GM19324 (cell line): ENCODE results near the gene ZDHHC8.

Experiments used
- ATAC-seq: cut with Tn5 transposase; IDR thresholded peaks from one replicate; pipeline ENCODE4 v1.9.1; 2021; ENCODE audit warnings: mild to moderate bottlenecking, moderate library complexity; ENCODE audit not compliant: unreplicated experiment, low FRiP score

ZDHHC8 gene

DNA sequence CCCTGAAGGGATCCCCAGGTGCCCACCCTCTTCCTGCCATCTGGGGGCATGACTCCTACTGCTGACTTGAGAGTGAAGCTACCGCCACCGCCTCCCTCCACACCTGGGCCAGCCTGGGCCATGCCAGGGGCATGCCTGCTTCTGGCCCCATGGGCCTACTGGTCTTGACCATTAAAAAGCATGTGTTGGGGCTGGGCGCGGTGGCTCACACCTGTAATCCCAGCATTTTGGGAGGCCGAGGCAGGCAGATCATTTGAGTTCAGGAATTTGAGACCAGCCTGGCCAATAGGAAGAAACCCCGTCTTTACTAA lies 56.9 kb downstream of the ZDHHC8 start:
- no peak for ATAC-seq

DNA sequence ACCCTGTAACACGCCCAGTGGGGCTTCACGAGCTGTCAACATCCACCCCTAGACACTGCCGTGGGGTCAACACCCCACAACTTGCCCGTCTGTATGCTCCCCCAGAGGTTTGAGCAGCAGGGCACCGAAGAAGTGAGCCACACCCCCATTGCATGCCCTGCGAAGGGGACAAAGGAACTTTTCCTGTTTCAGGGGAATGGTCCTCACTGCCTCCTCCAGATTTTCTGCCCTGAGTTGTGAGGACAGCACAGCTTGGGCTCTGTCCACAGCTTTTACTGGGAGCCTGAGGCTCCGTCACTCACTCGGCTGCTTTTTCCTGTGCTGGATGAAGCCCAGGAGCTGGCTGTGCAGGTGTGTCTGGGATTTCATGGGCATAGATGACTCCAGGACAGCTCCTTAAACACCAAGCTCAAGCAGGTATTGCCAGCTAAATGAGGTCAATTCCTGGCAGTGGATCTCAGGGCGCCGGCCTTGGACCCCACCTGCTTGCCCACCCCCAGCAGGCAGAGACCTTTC lies 59.5 kb downstream of the ZDHHC8 start:
- ATAC-seq, result no peak

GRCh38 chr22:20191803-20192202 lies 60.2 kb downstream of the ZDHHC8 start:
- no peak for ATAC-seq

DNA sequence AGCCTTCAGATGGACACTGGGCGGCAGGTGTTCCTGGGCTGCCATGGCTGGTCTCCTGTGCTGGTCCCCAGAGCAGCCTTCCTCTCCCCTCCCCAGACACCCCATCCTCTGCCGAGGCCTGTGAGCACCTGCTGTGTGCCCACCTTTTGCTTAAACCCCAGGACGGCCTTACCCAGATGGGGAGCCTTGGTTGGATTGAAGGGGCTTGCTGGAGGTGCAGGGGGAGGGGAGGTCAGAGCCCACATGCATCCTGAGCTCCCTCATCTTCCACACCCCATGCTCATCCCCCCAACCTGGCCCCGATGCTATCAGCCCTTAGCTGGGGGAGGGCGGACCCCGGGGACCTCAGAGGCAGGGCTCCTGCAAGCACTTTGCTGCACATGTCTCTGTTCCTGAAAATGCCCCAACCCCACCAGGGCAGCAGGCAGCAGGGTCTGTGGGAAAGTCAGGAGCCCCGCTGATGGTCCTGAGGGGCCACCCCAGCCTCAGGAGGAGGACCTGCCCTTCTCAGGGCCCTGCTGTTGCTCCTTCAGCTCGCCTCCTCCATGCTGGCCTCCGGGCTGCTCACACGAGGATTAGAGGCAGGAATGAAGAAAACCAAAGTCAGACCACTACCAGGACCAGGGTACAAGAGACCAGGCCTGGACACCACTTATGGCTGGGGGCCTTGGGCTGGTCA lies 60.8 kb downstream of the ZDHHC8 start:
- no peak for ATAC-seq

- no peak for ATAC-seq
Measured at GRCh38 chr22:20192972-20193760, 61.6 kb downstream of the ZDHHC8 start.

DNA sequence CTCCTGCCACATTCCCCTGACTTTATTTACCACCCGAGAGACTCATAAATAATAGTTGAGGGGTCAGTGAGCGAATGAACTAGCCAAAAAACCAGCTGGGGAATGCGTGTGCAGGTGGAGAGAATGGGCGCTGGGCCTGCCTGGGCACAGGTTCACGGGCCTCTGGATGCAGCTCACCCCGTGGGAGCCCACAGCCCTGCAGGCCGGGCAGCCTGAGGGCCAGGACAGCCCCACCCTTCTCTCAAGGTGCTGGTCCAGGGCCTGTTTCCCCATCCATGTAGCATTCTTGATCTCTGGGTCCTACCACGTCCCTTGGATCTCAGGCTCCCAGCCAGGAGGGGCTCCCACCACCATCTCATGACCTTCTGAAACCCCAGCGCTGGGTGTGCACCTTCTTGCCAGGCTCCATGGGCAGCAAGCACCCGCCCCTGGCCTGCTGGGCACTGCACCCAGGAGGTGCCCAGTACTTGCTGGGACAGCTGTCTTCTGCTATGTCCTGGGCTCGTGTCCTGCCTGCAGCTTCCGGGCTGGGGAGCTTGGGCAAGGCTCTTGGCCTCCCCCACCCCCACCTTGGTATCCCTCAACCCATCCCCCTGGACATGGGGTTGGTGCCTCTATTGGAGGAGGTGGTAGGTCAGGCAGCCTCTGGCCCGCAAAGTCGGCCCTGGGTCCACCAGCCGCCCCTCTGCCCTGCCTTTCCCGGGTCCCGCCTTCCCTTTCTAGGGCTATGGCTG lies 62.3 kb downstream of the ZDHHC8 start:
- ATAC-seq, result no peak

GRCh38 chr22:20194681-20195593 lies 63.3 kb downstream of the ZDHHC8 start:
- ATAC-seq, result no peak

DNA sequence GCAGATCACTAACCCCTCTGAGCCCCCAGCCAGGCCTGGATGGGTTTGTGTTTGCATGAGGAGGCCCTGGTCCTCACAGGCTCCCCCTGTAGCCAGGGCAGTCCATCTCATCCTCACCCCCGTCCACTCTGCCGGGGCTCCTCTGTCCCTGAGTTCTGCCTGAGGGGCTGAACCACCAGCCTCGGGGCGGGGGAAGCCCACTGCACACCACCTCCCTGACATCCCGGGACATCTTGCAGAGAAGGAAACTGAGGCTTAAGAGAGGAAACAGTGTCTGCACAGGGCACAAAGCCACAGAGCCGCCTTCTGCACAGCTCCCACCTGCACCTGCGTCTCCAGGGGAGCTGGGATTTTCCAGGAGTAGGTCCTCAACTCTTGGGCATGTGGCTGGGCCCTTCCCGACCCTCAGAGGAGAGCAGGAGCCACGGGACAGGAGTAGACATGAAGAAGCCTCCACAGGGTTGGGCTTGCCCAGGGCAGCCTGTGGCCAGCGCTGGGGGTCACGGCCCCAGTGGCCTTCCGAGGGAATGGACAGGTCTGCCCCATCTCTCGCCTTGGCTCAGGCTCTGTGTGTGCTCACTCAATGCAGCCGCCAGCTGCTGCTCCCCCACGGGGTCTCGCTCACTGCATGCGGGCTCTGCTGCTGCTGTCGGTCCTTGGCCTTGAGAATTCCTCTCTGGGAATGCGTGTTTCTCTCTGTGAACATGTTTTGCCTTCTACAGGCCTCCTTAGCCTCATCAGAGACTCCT lies 64.7 kb downstream of the ZDHHC8 start:
- ATAC-seq, result no peak
